Measurements from ENCODE around the gene ANAPC10. TPM values are rescaled to one million over a fixed set of nuclear protein-coding genes. Genes with fewer than 3 reads are reported as not detected.

The ANAPC10 gene
- total RNA-seq, 6 donors from 2014 or later, result 8.7 to 50.6 (median 27.8) TPM

- H3K27ac ChIP-seq, result no peak overlapping the region
- H3K36me3 ChIP-seq, result no peaks in the 10 kb centered on the region
- H3K9me3 ChIP-seq, result no peaks in the 10 kb centered on the region
- H3K4me1 ChIP-seq, result no peaks in the 10 kb centered on the region
- no peaks in the 10 kb centered on the region for H3K27me3 ChIP-seq
- WGBS, 2 donors, result 87 to 88% methylated on average over 4 of the region's 4 CpGs
- no peak for TF ChIP-seq POLR2AphosphoS5 (IDR thresholded peaks at IDR 0.05)
- no peak for TF ChIP-seq CTCF (IDR thresholded peaks at IDR 0.05)
- TF ChIP-seq POLR2A (IDR thresholded peaks at IDR 0.05), result no peak
- TF ChIP-seq EP300 (IDR thresholded peaks at IDR 0.05), result no peak
- DNase-seq (no peak), ATAC-seq (ENCODE audit: low FRiP score in 2 of 2) (no peak)
- H3K4me3 ChIP-seq, result no peak overlapping the region
Measured at GRCh38 chr4:144967161-144967560, 130.8 kb downstream of the ANAPC10 start.

- Histone ChIP-seq H3K27ac (no peak overlapping the region), H3K4me1 (no peaks in the 10 kb centered on the region), H3K4me3 (no peak overlapping the region), H3K9me3 (peaks cover 0 to 4% (median 2%) of the 10 kb centered on the region in 4 donors), H3K27me3 (no peaks in the 10 kb centered on the region), H3K36me3 (no peaks in the 10 kb centered on the region)
- WGBS, 2 donors, result 85 to 86% methylated on average over 4 of the region's 4 CpGs
- DNase-seq (no peak), ATAC-seq (ENCODE audit: low FRiP score in 2 of 2) (no peak)
- TF ChIP-seq POLR2AphosphoS5 (IDR thresholded peaks at IDR 0.05) (no peak), POLR2A (IDR thresholded peaks at IDR 0.05) (no peak), CTCF (IDR thresholded peaks at IDR 0.05) (no peak), EP300 (IDR thresholded peaks at IDR 0.05) (no peak)
Measured at GRCh38 chr4:144962300-144962699, 135.7 kb downstream of the ANAPC10 start.

- H3K9me3 ChIP-seq, result peaks cover 0 to 27% (median 18%) of the 10 kb centered on the region in 4 donors
- WGBS, 2 donors, result 78 to 92% methylated on average over 1 of the region's 1 CpG
- no peak for TF ChIP-seq CTCF (IDR thresholded peaks at IDR 0.05)
- no peaks in the 10 kb centered on the region for H3K36me3 ChIP-seq
- DNase-seq (no peak), ATAC-seq (ENCODE audit: low FRiP score in 2 of 2) (no peak)
- no peak overlapping the region for H3K4me3 ChIP-seq
- H3K4me1 ChIP-seq, result no peaks in the 10 kb centered on the region
- no peak overlapping the region for H3K27ac ChIP-seq
- no peaks in the 10 kb centered on the region for H3K27me3 ChIP-seq
Measured at GRCh38 chr4:144955104-144955503, 142.9 kb downstream of the ANAPC10 start.

- DNase-seq (no peak), ATAC-seq (ENCODE audit: low FRiP score in 2 of 2) (no peak)
- Histone ChIP-seq H3K36me3 (no peaks in the 10 kb centered on the region), H3K9me3 (peaks cover 0 to 27% (median 18%) of the 10 kb centered on the region in 4 donors), H3K27me3 (no peaks in the 10 kb centered on the region), H3K27ac (no peak overlapping the region), H3K4me1 (no peaks in the 10 kb centered on the region), H3K4me3 (no peak overlapping the region)
- WGBS, 2 donors, result 65 to 88% methylated on average over 1 of the region's 1 CpG
- no peak for TF ChIP-seq EP300 (IDR thresholded peaks at IDR 0.05)
- TF ChIP-seq CTCF (IDR thresholded peaks at IDR 0.05), result no peak
- TF ChIP-seq POLR2A (IDR thresholded peaks at IDR 0.05), result no peak
- TF ChIP-seq POLR2AphosphoS5 (IDR thresholded peaks at IDR 0.05), result no peak
Measured at GRCh38 chr4:144954230-144954629, 143.8 kb downstream of the ANAPC10 start.

GRCh38 chr4:144948421-144948820 lies 149.6 kb downstream of the ANAPC10 start:
- no peak for ATAC-seq (ENCODE audit: low FRiP score in 2 of 2)
- Histone ChIP-seq H3K4me1 (no peaks in the 10 kb centered on the region), H3K4me3 (no peak overlapping the region), H3K27me3 (no peaks in the 10 kb centered on the region), H3K27ac (no peak overlapping the region), H3K9me3 (peaks cover 0 to 10% (median 5%) of the 10 kb centered on the region in 4 donors), H3K36me3 (no peaks in the 10 kb centered on the region)
- no peak for DNase-seq
- WGBS, 2 donors, result 89 to 92% methylated on average over 5 of the region's 5 CpGs
- TF ChIP-seq CTCF (IDR thresholded peaks at IDR 0.05) (no peak), EP300 (IDR thresholded peaks at IDR 0.05) (no peak), POLR2A (IDR thresholded peaks at IDR 0.05) (no peak), POLR2AphosphoS5 (IDR thresholded peaks at IDR 0.05) (no peak)

Measured in upper lobe of left lung (tissue), 6 donors.